HepG2 (cell line): Measurements from ENCODE around the gene SYTL3. TPM values are rescaled to one million over a fixed set of nuclear protein-coding genes. Genes with fewer than 3 reads are reported as not detected.

Experiments used
- ASH2L ChIP-seq: fragments of 300-600, 200-600 bp; sonication (generic); IDR thresholded peaks from 2 replicates; pipeline ENCODE4 v1.7.0; 2017; ENCODE audit warnings: low read depth, mild to moderate bottlenecking, moderate library complexity, mixed read lengths, low read length; ENCODE audit not compliant: insufficient read length
- ATF7-NPFF ChIP-seq: sonication (generic); formaldehyde crosslinking; IDR thresholded peaks from 2 replicates; pipeline ENCODE4 v1.8.1; 2023; ENCODE audit warnings: mild to moderate bottlenecking, low read depth, missing genetic modification reagents, moderate library complexity
- BRF2 ChIP-seq: sonication (generic); formaldehyde crosslinking; IDR thresholded peaks from 2 replicates; pipeline ENCODE4 v1.8.1; 2022; ENCODE audit warnings: mild to moderate bottlenecking, missing genetic modification reagents
- HOXA3 ChIP-seq: sonication (generic); formaldehyde crosslinking; IDR thresholded peaks from 2 replicates; pipeline ENCODE4 v1.5.0; 2020; ENCODE audit warnings: missing genetic modification reagents
- KDM1A ChIP-seq: IDR thresholded peaks from 2 replicates; pipeline ENCODE4 v1.6.1; 2016; ENCODE audit warnings: missing compliant biosample characterization
- KLF12 ChIP-seq: sonication (generic); formaldehyde crosslinking; IDR thresholded peaks from 2 replicates; pipeline ENCODE4 v1.4.0; 2020; ENCODE audit warnings: missing genetic modification reagents, borderline replicate concordance
- MYNN ChIP-seq: sonication (generic); formaldehyde crosslinking; IDR thresholded peaks from 2 replicates; pipeline ENCODE4 v1.4.0; 2020; ENCODE audit warnings: mild to moderate bottlenecking, low read depth, missing genetic modification reagents
- NR0B2 ChIP-seq: sonication (generic); formaldehyde crosslinking; IDR thresholded peaks from 2 replicates; pipeline ENCODE4 v1.4.0; 2020; ENCODE audit warnings: mild to moderate bottlenecking, missing genetic modification reagents
- TMF1 ChIP-seq: sonication (generic); formaldehyde crosslinking; IDR thresholded peaks from 2 replicates; pipeline ENCODE4 v1.8.1; 2022; ENCODE audit warnings: low read depth, missing genetic modification reagents
- ZBTB7A ChIP-seq: sonication (generic); formaldehyde crosslinking; IDR thresholded peaks from 2 replicates; pipeline ENCODE4 v1.8.0; 2022; ENCODE audit warnings: mild to moderate bottlenecking, missing genetic modification reagents
- ZC3H13 ChIP-seq: sonication (generic); formaldehyde crosslinking; IDR thresholded peaks from 2 replicates; pipeline ENCODE4 v1.8.1; 2023; ENCODE audit warnings: mild to moderate bottlenecking, missing genetic modification reagents, moderate library complexity
- ZNF335 ChIP-seq: sonication (generic); formaldehyde crosslinking; IDR thresholded peaks from 2 replicates; pipeline ENCODE4 v1.4.0; 2020; ENCODE audit warnings: missing genetic modification reagents
- ZNF496 ChIP-seq: sonication (generic); formaldehyde crosslinking; IDR thresholded peaks from 2 replicates; pipeline ENCODE4 v1.8.1; 2023; ENCODE audit warnings: mild to moderate bottlenecking, moderate library complexity, missing genetic modification reagents; ENCODE audit not compliant: insufficient replicate concordance
- ZNF570 ChIP-seq: sonication (generic); formaldehyde crosslinking; IDR thresholded peaks from 2 replicates; pipeline ENCODE4 v1.4.0; 2020; ENCODE audit warnings: mild to moderate bottlenecking, missing genetic modification reagents, borderline replicate concordance
- ZNF607 ChIP-seq: sonication (generic); formaldehyde crosslinking; IDR thresholded peaks from 2 replicates; pipeline ENCODE4 v1.5.1; 2020; ENCODE audit warnings: missing genetic modification reagents, mild to moderate bottlenecking, borderline replicate concordance
- ZNF703 ChIP-seq: sonication (generic); formaldehyde crosslinking; IDR thresholded peaks from 2 replicates; pipeline ENCODE4 v1.5.1; 2020; ENCODE audit warnings: missing genetic modification reagents, mild to moderate bottlenecking, moderate library complexity, borderline replicate concordance
- ZNF740 ChIP-seq: sonication (generic); formaldehyde crosslinking; IDR thresholded peaks from 2 replicates; pipeline ENCODE4 v1.4.0; 2020; ENCODE audit warnings: missing genetic modification reagents
- polyA plus RNA-seq, 8 experiments: library from polyadenylated mRNA; depleted of rRNA in 3 of 8; stranded (reverse) in 7 of 8; unstranded in 1 of 8; fragments of >200 nt; fragmentation: Illumina TruSeq in 4 of 8; extraction: Trizol in 4 of 8; gene quantifications; 2 replicates each; pipeline versions ENCODE4 v1.2.1 to v1.2.3, GENCODE V29; 2011 to 2016; ENCODE audit warnings: low read depth in 4 of 8, missing spikeins in 1 of 8, mixed read lengths in 1 of 8; ENCODE audit not compliant: insufficient read depth in 1 of 8
- total RNA-seq, 5 experiments: library from RNA; depleted of rRNA; stranded (reverse); fragments of >200 nt; fragmentation: Illumina TruSeq; extraction: Trizol; gene quantifications; 2 replicates each; pipeline ENCODE4 v1.2.3, GENCODE V29; 2016; ENCODE audit warnings: low read depth in 1 of 5
- TF ChIP-seq, protein P1 (sequence below): sonication (generic); formaldehyde crosslinking; IDR thresholded peaks from 2 replicates; pipeline ENCODE4 v1.8.1; 2023; ENCODE audit warnings: missing genetic modification reagents, inconsistent platforms, borderline replicate concordance
- TF ChIP-seq, protein P2 (sequence below): IDR thresholded peaks from 2 replicates; pipeline ENCODE4 v1.4.0; 2020; ENCODE audit warnings: mild to moderate bottlenecking, missing genetic modification reagents

The SYTL3 gene
- total and polyA plus RNA-seq, 2 of the 13 experiments (the other 11 are each of a cell fraction or from before 2014, with no cell fraction given): 0.11 to 0.28 TPM

DNA sequence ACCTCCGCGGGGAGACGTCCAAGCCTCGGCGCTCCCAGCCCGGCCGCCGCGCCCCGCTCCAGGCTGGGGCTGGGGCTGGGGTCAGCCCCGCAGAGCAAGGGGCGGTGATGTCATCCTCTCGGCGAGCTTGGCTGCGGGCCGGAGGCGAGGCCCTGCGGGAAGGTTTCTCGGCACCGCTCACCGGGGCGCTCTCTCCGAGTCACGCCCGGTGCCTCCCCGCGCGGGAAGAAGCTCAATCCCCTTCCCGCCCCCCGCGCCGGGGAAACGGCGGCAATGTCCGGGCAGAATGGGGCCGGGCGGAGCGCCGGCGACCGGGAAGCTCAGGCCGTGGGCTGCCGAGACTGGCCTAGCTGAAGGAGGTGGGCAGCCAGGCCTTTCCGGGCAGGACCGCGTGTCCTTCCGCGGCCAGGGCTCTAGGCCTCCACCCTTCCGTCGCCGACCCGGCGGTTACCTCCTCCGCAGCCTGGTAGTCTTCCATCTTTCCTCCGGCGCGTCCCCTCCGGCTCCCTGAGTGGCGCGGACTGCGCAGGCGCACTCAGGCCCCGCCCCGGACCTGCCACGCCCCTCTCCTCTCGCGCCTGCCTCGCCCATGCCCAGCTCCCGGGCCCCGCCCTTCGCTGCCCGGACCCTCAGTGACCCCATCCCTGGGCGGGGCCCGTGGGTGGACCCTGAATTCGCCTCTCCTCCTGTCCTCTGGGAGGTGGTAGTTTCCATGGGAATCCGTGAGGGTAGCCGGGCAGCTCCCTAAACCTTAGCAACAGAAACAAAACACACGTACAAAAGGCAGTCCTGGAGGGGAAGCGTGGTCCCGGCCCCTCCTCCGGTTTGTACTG lies 5.4 kb upstream of the SYTL3 start, which contains the start of gene DYNLT1 (continued):
- TF ChIP-seq BRF2 (0 out of 2 replicates have a peak, but pooled peaks have one; percentile 56), NR0B2 (CRISPR knock-in tag) (peak; percentile 47; the same call in 1 of the 2 replicates), TMF1 (peak; percentile 60; the same call in 1 of the 2 replicates), ZC3H13 (peak; percentile 79), MYNN (CRISPR knock-in tag) (peak; percentile 35; the same call in 1 of the 2 replicates), KDM1A (no peak), ZNF703 (CRISPR knock-in tag) (no peak), ZNF607 (CRISPR knock-in tag) (peak; percentile 78), ASH2L (peak; percentile 95), ZBTB7A (CRISPR knock-in tag) (peak; percentile 84), ZNF496 (CRISPR knock-in tag) (no peak), ATF7-NPFF (CRISPR knock-in tag) (0 out of 2 replicates have a peak, but pooled peaks have one; percentile 79), HOXA3 (CRISPR knock-in tag) (peak; percentile 81), ZNF570 (CRISPR knock-in tag) (no peak), KLF12 (peak; percentile 97), ZNF740 (CRISPR knock-in tag) (0 out of 2 replicates have a peak, but pooled peaks have one; percentile 57), ZNF335 (CRISPR knock-in tag) (no peak; the same call in 1 of the 2 replicates)
- TF ChIP-seq, protein P1, sequence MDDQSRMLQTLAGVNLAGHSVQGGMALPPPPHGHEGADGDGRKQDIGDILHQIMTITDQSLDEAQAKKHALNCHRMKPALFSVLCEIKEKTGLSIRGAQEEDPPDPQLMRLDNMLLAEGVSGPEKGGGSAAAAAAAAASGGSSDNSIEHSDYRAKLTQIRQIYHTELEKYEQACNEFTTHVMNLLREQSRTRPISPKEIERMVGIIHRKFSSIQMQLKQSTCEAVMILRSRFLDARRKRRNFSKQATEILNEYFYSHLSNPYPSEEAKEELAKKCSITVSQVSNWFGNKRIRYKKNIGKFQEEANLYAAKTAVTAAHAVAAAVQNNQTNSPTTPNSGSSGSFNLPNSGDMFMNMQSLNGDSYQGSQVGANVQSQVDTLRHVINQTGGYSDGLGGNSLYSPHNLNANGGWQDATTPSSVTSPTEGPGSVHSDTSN: 0 out of 2 replicates have a peak, but pooled peaks have one; percentile 61
- TF ChIP-seq, protein P2, sequence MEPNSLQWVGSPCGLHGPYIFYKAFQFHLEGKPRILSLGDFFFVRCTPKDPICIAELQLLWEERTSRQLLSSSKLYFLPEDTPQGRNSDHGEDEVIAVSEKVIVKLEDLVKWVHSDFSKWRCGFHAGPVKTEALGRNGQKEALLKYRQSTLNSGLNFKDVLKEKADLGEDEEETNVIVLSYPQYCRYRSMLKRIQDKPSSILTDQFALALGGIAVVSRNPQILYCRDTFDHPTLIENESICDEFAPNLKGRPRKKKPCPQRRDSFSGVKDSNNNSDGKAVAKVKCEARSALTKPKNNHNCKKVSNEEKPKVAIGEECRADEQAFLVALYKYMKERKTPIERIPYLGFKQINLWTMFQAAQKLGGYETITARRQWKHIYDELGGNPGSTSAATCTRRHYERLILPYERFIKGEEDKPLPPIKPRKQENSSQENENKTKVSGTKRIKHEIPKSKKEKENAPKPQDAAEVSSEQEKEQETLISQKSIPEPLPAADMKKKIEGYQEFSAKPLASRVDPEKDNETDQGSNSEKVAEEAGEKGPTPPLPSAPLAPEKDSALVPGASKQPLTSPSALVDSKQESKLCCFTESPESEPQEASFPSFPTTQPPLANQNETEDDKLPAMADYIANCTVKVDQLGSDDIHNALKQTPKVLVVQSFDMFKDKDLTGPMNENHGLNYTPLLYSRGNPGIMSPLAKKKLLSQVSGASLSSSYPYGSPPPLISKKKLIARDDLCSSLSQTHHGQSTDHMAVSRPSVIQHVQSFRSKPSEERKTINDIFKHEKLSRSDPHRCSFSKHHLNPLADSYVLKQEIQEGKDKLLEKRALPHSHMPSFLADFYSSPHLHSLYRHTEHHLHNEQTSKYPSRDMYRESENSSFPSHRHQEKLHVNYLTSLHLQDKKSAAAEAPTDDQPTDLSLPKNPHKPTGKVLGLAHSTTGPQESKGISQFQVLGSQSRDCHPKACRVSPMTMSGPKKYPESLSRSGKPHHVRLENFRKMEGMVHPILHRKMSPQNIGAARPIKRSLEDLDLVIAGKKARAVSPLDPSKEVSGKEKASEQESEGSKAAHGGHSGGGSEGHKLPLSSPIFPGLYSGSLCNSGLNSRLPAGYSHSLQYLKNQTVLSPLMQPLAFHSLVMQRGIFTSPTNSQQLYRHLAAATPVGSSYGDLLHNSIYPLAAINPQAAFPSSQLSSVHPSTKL: peak; percentile 59; the same call in 1 of the 2 replicates
